ENCODE measurements around the gene SETD4. TPM values are rescaled to one million over a fixed set of nuclear protein-coding genes. Genes with fewer than 3 reads are reported as not detected.
A peak's percentile ranks its signal among the peaks of the same experiment; 100 is the strongest.
"Not testable (repeated sequence)": the region's sequence is repeated elsewhere in the genome, so short reads cannot be mapped to it uniquely, and the experiment has no call there.

SETD4 gene
- 10 to 100 TPM; 15.0 to 15.9 TPM for total RNA-seq

GRCh38 chr21:36060159-36060921, at the start of gene SETD4:
Gene SETD4 (minus strand): TSS chr21:36060526. CDS start chr21:36058888, 1,638 bp downstream.
- peak; percentile 94 for DNase-seq
- H3K36me3 Mint-ChIP-seq, result peaks cover 30% of the 10 kb centered on the region
- H3K4me1 Mint-ChIP-seq, result peaks cover 25% of the 10 kb centered on the region
- H3K4me3 Mint-ChIP-seq, result peak within 1 kb of the TSS; percentile 89
- H3K27me3 Mint-ChIP-seq, result peaks cover 3% of the 10 kb centered on the region
- no peaks in the 10 kb centered on the region for H3K9me3 Mint-ChIP-seq
- H3K27ac Mint-ChIP-seq, result peak within 1 kb of the TSS; percentile 93

GRCh38 chr21:36109868-36110267, 49.5 kb upstream of the SETD4 start:
- H3K4me1 Mint-ChIP-seq, result peaks cover 23% of the 10 kb centered on the region
- no peak overlapping the region for H3K4me3 Mint-ChIP-seq
- peaks cover 26% of the 10 kb centered on the region for H3K27me3 Mint-ChIP-seq
- H3K27ac Mint-ChIP-seq, result no peak overlapping the region
- DNase-seq, result no peak
- no peaks in the 10 kb centered on the region for H3K9me3 Mint-ChIP-seq
- H3K36me3 Mint-ChIP-seq, result no peaks in the 10 kb centered on the region

- no peak overlapping the region for H3K27ac Mint-ChIP-seq
- H3K9me3 Mint-ChIP-seq, result no peaks in the 10 kb centered on the region
- H3K4me1 Mint-ChIP-seq, result peaks cover 10% of the 10 kb centered on the region
- no peak for DNase-seq
- H3K4me3 Mint-ChIP-seq, result peak overlapping the region; percentile 56
- no peaks in the 10 kb centered on the region for H3K36me3 Mint-ChIP-seq
- peaks cover 35% of the 10 kb centered on the region for H3K27me3 Mint-ChIP-seq
These were observed 45.1 kb upstream of the SETD4 start for GRCh38 chr21:36105327-36105842.

GRCh38 chr21:36104317-36105300, 44.3 kb upstream of the SETD4 start:
- H3K27ac Mint-ChIP-seq, result peak overlapping the region; percentile 61
- DNase-seq, result peak; percentile 67
- H3K9me3 Mint-ChIP-seq, result no peaks in the 10 kb centered on the region
- peaks cover 10% of the 10 kb centered on the region for H3K4me1 Mint-ChIP-seq
- H3K36me3 Mint-ChIP-seq, result no peaks in the 10 kb centered on the region
- H3K4me3 Mint-ChIP-seq, result peak overlapping the region; percentile 56
- peaks cover 35% of the 10 kb centered on the region for H3K27me3 Mint-ChIP-seq

- H3K36me3 Mint-ChIP-seq, result no peaks in the 10 kb centered on the region
- peaks cover 35% of the 10 kb centered on the region for H3K27me3 Mint-ChIP-seq
- H3K27ac Mint-ChIP-seq, result no peak overlapping the region
- no peaks in the 10 kb centered on the region for H3K9me3 Mint-ChIP-seq
- H3K4me3 Mint-ChIP-seq, result no peak overlapping the region
- no peak for DNase-seq
- H3K4me1 Mint-ChIP-seq, result peaks cover 10% of the 10 kb centered on the region
These were observed 43.1 kb upstream of the SETD4 start for GRCh38 chr21:36103434-36103833.

- Mint-ChIP-seq H3K27ac (no peak overlapping the region), H3K4me3 (no peak overlapping the region), H3K27me3 (peaks cover 20% of the 10 kb centered on the region), H3K36me3 (no peaks in the 10 kb centered on the region), H3K4me1 (peaks cover 10% of the 10 kb centered on the region), H3K9me3 (no peaks in the 10 kb centered on the region)
- DNase-seq, result no peak
These were observed 40.8 kb upstream of the SETD4 start for GRCh38 chr21:36100971-36101641.

- not testable (repeated sequence) for H3K4me1 Mint-ChIP-seq, H3K4me3 Mint-ChIP-seq, H3K27me3 Mint-ChIP-seq, H3K36me3 Mint-ChIP-seq, H3K27ac Mint-ChIP-seq, DNase-seq, H3K9me3 Mint-ChIP-seq
These were observed 39.4 kb upstream of the SETD4 start for GRCh38 chr21:36099695-36100211.

- no peak for DNase-seq
- H3K4me1 Mint-ChIP-seq, result no peaks in the 10 kb centered on the region
- H3K27me3 Mint-ChIP-seq, result peaks cover under 1% of the 10 kb centered on the region
- no peak overlapping the region for H3K27ac Mint-ChIP-seq
- H3K36me3 Mint-ChIP-seq, result no peaks in the 10 kb centered on the region
- H3K4me3 Mint-ChIP-seq, result no peak overlapping the region
- H3K9me3 Mint-ChIP-seq, result peaks cover 1% of the 10 kb centered on the region
These were observed 38.7 kb upstream of the SETD4 start for GRCh38 chr21:36099000-36099399.

- Mint-ChIP-seq H3K4me3 (no peak overlapping the region), H3K36me3 (peaks cover 7% of the 10 kb centered on the region), H3K27me3 (peaks cover 4% of the 10 kb centered on the region), H3K4me1 (no peaks in the 10 kb centered on the region), H3K27ac (no peak overlapping the region), H3K9me3 (peaks cover 8% of the 10 kb centered on the region)
- no peak for DNase-seq
These were observed 37.8 kb upstream of the SETD4 start for GRCh38 chr21:36098182-36098532.

GRCh38 chr21:36097427-36098181, 37.3 kb upstream of the SETD4 start:
- Mint-ChIP-seq H3K36me3 (peaks cover 7% of the 10 kb centered on the region), H3K4me3 (no peak overlapping the region), H3K4me1 (no peaks in the 10 kb centered on the region), H3K27me3 (peaks cover 4% of the 10 kb centered on the region), H3K27ac (no peak overlapping the region), H3K9me3 (peaks cover 8% of the 10 kb centered on the region)
- no peak for DNase-seq

GRCh38 chr21:36096398-36097290, 36.3 kb upstream of the SETD4 start:
- H3K4me1 Mint-ChIP-seq, result no peaks in the 10 kb centered on the region
- H3K27ac Mint-ChIP-seq, result no peak overlapping the region
- H3K9me3 Mint-ChIP-seq, result peaks cover 8% of the 10 kb centered on the region
- H3K36me3 Mint-ChIP-seq, result peaks cover 7% of the 10 kb centered on the region
- H3K4me3 Mint-ChIP-seq, result no peak overlapping the region
- no peak for DNase-seq
- peaks cover 4% of the 10 kb centered on the region for H3K27me3 Mint-ChIP-seq

- Mint-ChIP-seq H3K36me3 (peaks cover 7% of the 10 kb centered on the region), H3K9me3 (peaks cover 8% of the 10 kb centered on the region), H3K27ac (no peak overlapping the region), H3K27me3 (peaks cover 4% of the 10 kb centered on the region), H3K4me1 (no peaks in the 10 kb centered on the region), H3K4me3 (no peak overlapping the region)
- DNase-seq, result no peak
These were observed 33.2 kb upstream of the SETD4 start for GRCh38 chr21:36093512-36093911.

- Mint-ChIP-seq H3K4me3 (no peak overlapping the region), H3K9me3 (peaks cover 8% of the 10 kb centered on the region), H3K4me1 (no peaks in the 10 kb centered on the region), H3K27ac (no peak overlapping the region), H3K27me3 (peaks cover 4% of the 10 kb centered on the region), H3K36me3 (peaks cover 7% of the 10 kb centered on the region)
- no peak for DNase-seq
These were observed 32.4 kb upstream of the SETD4 start for GRCh38 chr21:36092681-36093080.

Measured in activated naive CD8-positive, alpha-beta T cell treated with anti-CD3 and anti-CD28 coated beads for 36 hours (primary cell).